A549 (cell line): ENCODE data around the gene GGA1. TPM values are rescaled to one million over a fixed set of nuclear protein-coding genes. Genes with fewer than 3 reads are reported as not detected.

Experiments used
- ATAC-seq, 2 experiments: fragments of 200-7000 bp in 1 of 2; fragments of >200 bp in 1 of 2; cut with Nextera tagmentation in 1 of 2; cut with Tn5 transposase in 1 of 2; 3 replicates each; pipeline versions ENCODE4 v1.8.0 to v1.9.1; 2018 to 2020; ENCODE audit warnings: mild to moderate bottlenecking in 1 of 2, moderate library complexity in 1 of 2
- CTCF ChIA-PET: fragments of 300-600 bp; sonication (Branson Sonifier 250); formaldehyde crosslinking; extraction: SDS; loops from one replicate; lab custom pipeline; 2021; ENCODE audit warnings: antibody characterized with exemption, inconsistent platforms; lab: Yijun Ruan, JAX
- POLR2A ChIA-PET: fragments of 350-600 bp; formaldehyde crosslinking; extraction: SDS; loops from one replicate; lab custom pipeline; 2021; ENCODE audit warnings: antibody characterized with exemption, inconsistent platforms; lab: Yijun Ruan, JAX
- DNase-seq, 2 experiments: peaks; one replicate each; pipeline versions ENCODE4 v3.0.0 to v3.0.0-alpha.2; 2011 to 2016; ENCODE audit warnings: low read depth in 1 of 2, low spot score in 1 of 2
- FAIRE-seq: peaks from 2 replicates; lab custom pipeline; 2011; peaks lifted over from hg19 to GRCh38; lab: Jason Lieb, UNC
- H3K27ac ChIP-seq, 2 experiments: fragments of >200 bp; sonication (Bioruptor Twin); formaldehyde crosslinking; 3 replicates each; pipeline ENCODE4 v1.5.1; 2016 to 2017
- H3K4me1 ChIP-seq: fragments of >200 bp; sonication (Bioruptor Twin); formaldehyde crosslinking; 3 replicates; pipeline ENCODE4 v1.6.1; 2016
- H3K4me2 ChIP-seq: fragments of >200 bp; sonication (Bioruptor Twin); formaldehyde crosslinking; 3 replicates; pipeline ENCODE4 v1.6.1; 2016
- H3K4me3 ChIP-seq: fragments of >200 bp; sonication (Bioruptor Twin); formaldehyde crosslinking; 3 replicates; pipeline ENCODE4 v1.5.1; 2016
- H3K9me3 ChIP-seq: fragments of >200 bp; sonication (Bioruptor Twin); formaldehyde crosslinking; 3 replicates; pipeline ENCODE4 v1.6.1; 2016
- ATOH8 ChIP-seq: fragments of 250-450 bp; sonication (Bioruptor Pico); IDR thresholded peaks from 2 replicates; pipeline ENCODE4 v1.5.0; 2020; ENCODE audit warnings: low read depth, mild to moderate bottlenecking, moderate library complexity
- BCL3 ChIP-seq: fragments of >200 bp; sonication (Bioruptor Twin); formaldehyde crosslinking; IDR thresholded peaks from 3 replicates; pipeline ENCODE4 v1.6.1; 2016
- CBX2 ChIP-seq: fragments of 200-600 bp; sonication (generic); IDR thresholded peaks from 2 replicates; pipeline ENCODE4 v1.6.1; 2016; ENCODE audit warnings: low read depth, mild to moderate bottlenecking, borderline replicate concordance
- CHD4 ChIP-seq: fragments of 200-600 bp; sonication (generic); IDR thresholded peaks from 2 replicates; pipeline ENCODE4 v1.6.1; 2016; ENCODE audit warnings: antibody characterized with exemption, mild to moderate bottlenecking, borderline replicate concordance
- E2F6 ChIP-seq: IDR thresholded peaks from 2 replicates; pipeline ENCODE4 v1.6.1; 2012; ENCODE audit warnings: low read depth, borderline replicate concordance
- EHF ChIP-seq: fragments of 250-450 bp; sonication (Bioruptor Pico); IDR thresholded peaks from 2 replicates; pipeline ENCODE4 v1.5.0; 2020; ENCODE audit warnings: mild to moderate bottlenecking
- EHMT2 ChIP-seq: fragments of 200-600 bp; sonication (generic); IDR thresholded peaks from 2 replicates; pipeline ENCODE4 v1.6.1; 2016; ENCODE audit warnings: antibody characterized with exemption, low read depth, mild to moderate bottlenecking, moderate library complexity
- ELK1 ChIP-seq: fragments of 150-350 bp; IDR thresholded peaks from 2 replicates; pipeline ENCODE4 v1.6.1; 2014; ENCODE audit warnings: low read depth, mild to moderate bottlenecking, low read length
- EP300 ChIP-seq, 2 experiments: fragments of >200 bp; sonication (Bioruptor Twin); formaldehyde crosslinking; IDR thresholded peaks; 2 replicates in 1 of 2; 3 replicates in 1 of 2; pipeline ENCODE4 v1.6.1; 2016 to 2017
- FOSB ChIP-seq: fragments of 250-450 bp; sonication (Bioruptor Pico); IDR thresholded peaks from 2 replicates; pipeline ENCODE4 v1.5.0; 2020; ENCODE audit warnings: mild to moderate bottlenecking, moderate library complexity
- HOXA7 ChIP-seq: fragments of 250-450 bp; sonication (Bioruptor Pico); IDR thresholded peaks from 2 replicates; pipeline ENCODE4 v1.5.0; 2020; ENCODE audit warnings: mild to moderate bottlenecking, moderate library complexity
- HOXB13 ChIP-seq: fragments of 250-450 bp; sonication (Bioruptor Pico); IDR thresholded peaks from 2 replicates; pipeline ENCODE4 v1.5.0; 2020; ENCODE audit warnings: low read depth, mild to moderate bottlenecking, moderate library complexity
- JUN ChIP-seq, 2 experiments: fragments of >200 bp; sonication (Bioruptor Twin); formaldehyde crosslinking; IDR thresholded peaks; 2 replicates in 1 of 2; 3 replicates in 1 of 2; pipeline ENCODE4 v1.6.1; 2016 to 2017
- KDM1A ChIP-seq: fragments of 200-600 bp; sonication (generic); IDR thresholded peaks from 2 replicates; pipeline ENCODE4 v1.6.1; 2016; ENCODE audit warnings: low read depth, mild to moderate bottlenecking
- MAFK ChIP-seq: fragments of 450-650 bp; IDR thresholded peaks from 2 replicates; pipeline ENCODE4 v1.6.1; 2014; ENCODE audit not compliant: partially characterized antibody
- MAZ ChIP-seq: fragments of 150-350 bp; IDR thresholded peaks from 2 replicates; pipeline ENCODE4 v1.6.1; 2014; ENCODE audit warnings: antibody characterized with exemption, low read depth, low read length, borderline replicate concordance
- PBX3 ChIP-seq: IDR thresholded peaks from 2 replicates; pipeline ENCODE4 v1.6.1; 2012
- POLR2A ChIP-seq: IDR thresholded peaks from 2 replicates; pipeline ENCODE4 v1.6.1; 2012; ENCODE audit warnings: mild to moderate bottlenecking, low read length
- RAD21 ChIP-seq, 2 experiments: fragments of >200 bp in 1 of 2; sonication (Bioruptor Twin) in 1 of 2; formaldehyde crosslinking in 1 of 2; IDR thresholded peaks in 1 of 2; conservative IDR thresholded peaks in 1 of 2; 2 replicates in 1 of 2; 3 replicates in 1 of 2; pipeline ENCODE4 v1.6.1; 2012 to 2018; ENCODE audit warnings: inconsistent platforms in 1 of 2
- RARB ChIP-seq: fragments of 250-450 bp; sonication (Bioruptor Pico); IDR thresholded peaks from 2 replicates; pipeline ENCODE4 v1.8.0; 2021; ENCODE audit warnings: mild to moderate bottlenecking, moderate library complexity
- RCOR1 ChIP-seq: fragments of 150-350 bp; IDR thresholded peaks from 2 replicates; pipeline ENCODE4 v1.6.1; 2014; ENCODE audit warnings: antibody characterized with exemption, low read length, low read depth
- RFX5 ChIP-seq: fragments of 450-650 bp; IDR thresholded peaks from 2 replicates; pipeline ENCODE4 v1.7.1; 2014; ENCODE audit warnings: antibody characterized with exemption, mild to moderate bottlenecking, moderate library complexity
- RNF2 ChIP-seq: fragments of 200-600 bp; sonication (generic); IDR thresholded peaks from 2 replicates; pipeline ENCODE4 v1.6.1; 2016; ENCODE audit warnings: low read depth, mild to moderate bottlenecking, antibody characterized with exemption, moderate library complexity, borderline replicate concordance
- SMC3 ChIP-seq: fragments of >200 bp; sonication (Bioruptor Twin); formaldehyde crosslinking; IDR thresholded peaks from 3 replicates; pipeline ENCODE4 v1.6.1; 2018; ENCODE audit warnings: inconsistent platforms
- USF2 ChIP-seq: fragments of 450-650 bp; IDR thresholded peaks from 2 replicates; pipeline ENCODE4 v1.6.1; 2014; ENCODE audit warnings: antibody characterized with exemption
- ZNF302 ChIP-seq: fragments of 250-450 bp; sonication (Bioruptor Pico); IDR thresholded peaks from 2 replicates; pipeline ENCODE4 v1.9.0; 2021; ENCODE audit warnings: inconsistent platforms, mild to moderate bottlenecking, moderate library complexity
- WGBS: methylation state at CpG from one replicate; pipeline ENCODE4 v1.1.6; 2017; ENCODE audit errors: missing lambda C conversion rate; 5-methylcytosine and 5-hydroxymethylcytosine counted together
- polyA plus RNA-seq, 4 experiments: library from polyadenylated mRNA; depleted of rRNA in 3 of 4; stranded (reverse); fragments of >200 nt; fragmentation: RNase III in 1 of 4; extraction: RNeasy Plus Mini Kit Qiagen cat#74134 plus additional on column Dnase treatment in 1 of 4; gene quantifications; 2 replicates in 3 of 4; 3 replicates in 1 of 4; pipeline ENCODE4 v1.2.3, GENCODE V29; 2011 to 2017

The GGA1 gene
- polyA plus RNA-seq, 2 of the 4 experiments (the other 2 are of a cell fraction): 22.0 to 26.1 TPM

- TF ChIP-seq RNF2 (no peak), EP300 (IDR thresholded peaks at IDR 0.05) (no peak)
- TF ChIP-seq, all 56 proteins: peak for 6
Measured at GRCh38 chr22:37563153-37564081, 45.2 kb upstream of the GGA1 start (continued).

GRCh38 chr22:37564111-37564711, 44.4 kb upstream of the GGA1 start:
- FAIRE-seq (no peak), DNase-seq (no peak), ATAC-seq (no peak)
- CTCF ChIA-PET: interaction anchor here (0.9 to 18.5 kb wide), 7 partner anchors 15 to 92 kb away, joined by 3 to 771 read pairs (median 36); partner anchors contain the start of gene LGALS2
- H3K4me1 ChIP-seq: peaks cover 54% of the 10 kb centered on the region
- H3K9me3 ChIP-seq: no peaks in the 10 kb centered on the region
- no peak overlapping the region for H3K4me3 ChIP-seq
- POLR2A ChIA-PET: interaction anchor here (1.0 kb wide), 1 partner anchor 22 kb away, joined by 3 read pairs; no protein-coding TSS in a partner anchor
- peak overlapping the region; percentile 98 for H3K4me2 ChIP-seq
- whole genome bisulfite sequencing: 93% methylated on average over 7 of the region's 7 CpGs
- peak overlapping the region; percentile 59 to 100; a peak in 4 of 6 replicates for H3K27ac ChIP-seq
- TF ChIP-seq HOXB13 (no peak), MAZ (no peak), CBX2 (no peak), HOXA7 (no peak), EHMT2 (no peak), ZNF302 (CRISPR knock-in tag) (no peak), E2F6 (no peak), USF2 (no peak), BCL3 (no peak), PBX3 (no peak), EP300 (IDR thresholded peaks at IDR 0.05) (no peak), MAFK (no peak), JUN (IDR thresholded peaks at IDR 0.05) (no peak), RAD21 (conservative IDR thresholded peaks at IDR 0.05 in 1 of 2, IDR thresholded peaks at IDR 0.05 in 1 of 2) (no peak), SMC3 (no peak), FOSB (CRISPR knock-in tag) (no peak)

GRCh38 chr22:37565830-37566229, 42.8 kb upstream of the GGA1 start:
- DNase-seq (no peak), ATAC-seq (no peak), FAIRE-seq (no peak)
- WGBS: 81% methylated on average over 14 of the region's 17 CpGs
- Histone ChIP-seq H3K4me2 (no peak overlapping the region), H3K4me1 (peaks cover 64% of the 10 kb centered on the region), H3K4me3 (no peak overlapping the region), H3K9me3 (no peaks in the 10 kb centered on the region), H3K27ac (peak overlapping the region in 1 of 2 experiments; percentile 28; a peak in 1 of 6 replicates)
- TF ChIP-seq RCOR1 (no peak), KDM1A (no peak), RFX5 (no peak), EHMT2 (no peak), RAD21 (conservative IDR thresholded peaks at IDR 0.05 in 1 of 2, IDR thresholded peaks at IDR 0.05 in 1 of 2) (no peak), ATOH8 (CRISPR knock-in tag) (no peak), SMC3 (no peak), CHD4 (no peak), POLR2A (no peak), EHF (CRISPR knock-in tag) (no peak), ELK1 (no peak), RARB (CRISPR knock-in tag) (no peak)
- CTCF ChIA-PET: interaction anchor here (0.8 to 18.5 kb wide), 13 partner anchors 9 to 307 kb away, joined by 3 to 771 read pairs (median 10); partner anchors contain the start of gene LGALS2
- POLR2A ChIA-PET: interaction anchor here (1.1 kb wide), 1 partner anchor 11 kb away, joined by 6 read pairs; no protein-coding TSS in a partner anchor
